Astrocyte (in vitro differentiated cells and primary cell): ENCODE data around the gene BCR. TPM values are rescaled to one million over a fixed set of nuclear protein-coding genes. Genes with fewer than 3 reads are reported as not detected.

ENCODE experiments used
- DNase-seq: peaks from one replicate; pipeline ENCODE4 v3.0.0-alpha.2; 2010; ENCODE audit warnings: low read depth
- FAIRE-seq: peaks from 2 replicates; lab custom pipeline; 2011; peaks lifted over from hg19 to GRCh38; lab: Jason Lieb, UNC
- H2AFZ ChIP-seq: 2 replicates; pipeline ENCODE4 v1.6.0; 2012; ENCODE audit warnings: low read depth, low read length, inconsistent platforms
- H3K27ac ChIP-seq: 2 replicates; pipeline ENCODE4 v1.5.1; 2011; ENCODE audit warnings: low read depth, low read length, inconsistent platforms
- H3K27me3 ChIP-seq: 2 replicates; pipeline ENCODE4 v1.6.0; 2011; ENCODE audit warnings: low read length, inconsistent platforms; ENCODE audit not compliant: insufficient read depth
- H3K36me3 ChIP-seq: 2 replicates; pipeline ENCODE4 v1.5.1; 2011; ENCODE audit warnings: low read length, inconsistent platforms; ENCODE audit not compliant: insufficient read depth
- H3K4me1 ChIP-seq: 2 replicates; pipeline ENCODE4 v1.5.1; 2011; ENCODE audit warnings: low read length, inconsistent platforms; ENCODE audit not compliant: insufficient read depth
- H3K4me2 ChIP-seq: 2 replicates; pipeline ENCODE4 v1.6.0; 2012; ENCODE audit warnings: low read length, inconsistent platforms
- H3K4me3 ChIP-seq: 2 replicates; pipeline ENCODE4 v1.5.1; 2011; ENCODE audit warnings: low read depth, mild to moderate bottlenecking, low read length, inconsistent platforms; ENCODE audit not compliant: insufficient read depth
- H3K79me2 ChIP-seq: 2 replicates; pipeline ENCODE4 v1.6.0; 2012; ENCODE audit warnings: mild to moderate bottlenecking, low read length, inconsistent platforms; ENCODE audit not compliant: insufficient read depth
- H3K9ac ChIP-seq: 2 replicates; pipeline ENCODE4 v1.6.0; 2012; ENCODE audit warnings: mild to moderate bottlenecking, low read length, inconsistent platforms
- H3K9me3 ChIP-seq: 2 replicates; pipeline ENCODE4 v1.5.1; 2012; ENCODE audit warnings: low read depth, mild to moderate bottlenecking, low read length, inconsistent platforms; ENCODE audit not compliant: insufficient read depth
- H4K20me1 ChIP-seq: 2 replicates; pipeline ENCODE4 v1.6.0; 2012; ENCODE audit warnings: low read length, inconsistent platforms; ENCODE audit not compliant: insufficient read depth
- H3K27ac Mint-ChIP-seq: one replicate; pipeline ENCODE4 v1.8.0; 2021; ENCODE audit warnings: mild to moderate bottlenecking, mixed read lengths; ENCODE audit not compliant: unreplicated experiment
- H3K27me3 Mint-ChIP-seq: one replicate; pipeline ENCODE4 v1.8.0; 2021; ENCODE audit warnings: low read depth, mixed read lengths; ENCODE audit not compliant: unreplicated experiment
- H3K36me3 Mint-ChIP-seq: one replicate; pipeline ENCODE4 v1.8.0; 2021; ENCODE audit warnings: low read depth, mixed read lengths; ENCODE audit not compliant: unreplicated experiment
- H3K4me1 Mint-ChIP-seq: one replicate; pipeline ENCODE4 v1.8.0; 2021; ENCODE audit warnings: low read depth, mixed read lengths; ENCODE audit not compliant: unreplicated experiment
- H3K4me3 Mint-ChIP-seq: one replicate; pipeline ENCODE4 v1.8.0; 2021; ENCODE audit warnings: mild to moderate bottlenecking, moderate library complexity, mixed read lengths; ENCODE audit not compliant: unreplicated experiment
- H3K9me3 Mint-ChIP-seq: one replicate; pipeline ENCODE4 v1.8.0; 2021; ENCODE audit warnings: mild to moderate bottlenecking, mixed read lengths; ENCODE audit not compliant: unreplicated experiment
- CTCF ChIP-seq: IDR thresholded peaks from 2 replicates; pipeline ENCODE4 v1.5.1; 2011; ENCODE audit warnings: low read depth, mild to moderate bottlenecking, inconsistent platforms, low read length, moderate library complexity; ENCODE audit not compliant: insufficient read depth
- EZH2 ChIP-seq: IDR thresholded peaks from 2 replicates; pipeline ENCODE4 v1.6.1; 2012; ENCODE audit warnings: mild to moderate bottlenecking, low read length, inconsistent platforms; ENCODE audit not compliant: insufficient read depth
- total RNA-seq: library from RNA; stranded (reverse); gene quantifications from 2 replicates; pipeline ENCODE4 v1.2.1, GENCODE V29; 2021

BCR gene
- total RNA-seq, 1 donor from 2014 or later = 48.9 TPM

- no peaks in the 10 kb centered on the region for H3K27me3 Mint-ChIP-seq
- H3K27ac ChIP-seq = no peak overlapping the region
- DNase-seq (no peak), FAIRE-seq (no peak)
- no peak overlapping the region for H3K4me3 Mint-ChIP-seq
- H3K36me3 Mint-ChIP-seq = peaks cover 13% of the 10 kb centered on the region
- H3K9me3 ChIP-seq = peaks cover 12% of the 10 kb centered on the region
- no peaks in the 10 kb centered on the region for H3K36me3 ChIP-seq
- H3K4me3 ChIP-seq = no peak overlapping the region
- H3K4me1 ChIP-seq = peaks cover 15% of the 10 kb centered on the region
- no peak for TF ChIP-seq EZH2
- TF ChIP-seq CTCF = no peak
- no peak overlapping the region for H3K9ac ChIP-seq
- H3K27ac Mint-ChIP-seq = no peak overlapping the region
- H2AFZ ChIP-seq = no peak overlapping the region
- H3K27me3 ChIP-seq = no peaks in the 10 kb centered on the region
- H4K20me1 ChIP-seq = no peaks in the 10 kb centered on the region
- peaks cover 19% of the 10 kb centered on the region for H3K9me3 Mint-ChIP-seq
- H3K4me2 ChIP-seq = no peak overlapping the region
- H3K79me2 ChIP-seq = no peaks in the 10 kb centered on the region
- H3K4me1 Mint-ChIP-seq = peaks cover 2% of the 10 kb centered on the region
Measured at GRCh38 chr22:23175817-23176644, 4.3 kb upstream of the BCR start.

- Histone ChIP-seq H3K27me3 (no peaks in the 10 kb centered on the region), H3K9me3 (peaks cover 12% of the 10 kb centered on the region), H3K36me3 (no peaks in the 10 kb centered on the region), H3K79me2 (peaks cover 5% of the 10 kb centered on the region), H3K4me1 (peaks cover 19% of the 10 kb centered on the region), H3K4me3 (no peak overlapping the region), H3K4me2 (no peak overlapping the region), H4K20me1 (peaks cover 5% of the 10 kb centered on the region), H2AFZ (no peak overlapping the region), H3K9ac (no peak overlapping the region), H3K27ac (no peak overlapping the region)
- DNase-seq (no peak), FAIRE-seq (no peak)
- Mint-ChIP-seq H3K4me3 (no peak overlapping the region), H3K4me1 (peaks cover 2% of the 10 kb centered on the region), H3K27ac (no peak overlapping the region), H3K27me3 (no peaks in the 10 kb centered on the region), H3K9me3 (peaks cover 19% of the 10 kb centered on the region), H3K36me3 (peaks cover 13% of the 10 kb centered on the region)
- TF ChIP-seq EZH2 (no peak), CTCF (no peak)
Measured at GRCh38 chr22:23176645-23177027, 3.7 kb upstream of the BCR start.

- Mint-ChIP-seq H3K27ac (no peak overlapping the region), H3K27me3 (no peaks in the 10 kb centered on the region), H3K9me3 (peaks cover 19% of the 10 kb centered on the region), H3K4me3 (no peak overlapping the region), H3K36me3 (peaks cover 13% of the 10 kb centered on the region), H3K4me1 (peaks cover 2% of the 10 kb centered on the region)
- TF ChIP-seq CTCF (no peak), EZH2 (no peak)
- Histone ChIP-seq H3K27me3 (no peaks in the 10 kb centered on the region), H2AFZ (no peak overlapping the region), H3K9ac (no peak overlapping the region), H3K4me3 (no peak overlapping the region), H3K4me2 (no peak overlapping the region), H3K4me1 (peaks cover 24% of the 10 kb centered on the region), H3K36me3 (no peaks in the 10 kb centered on the region), H3K27ac (no peak overlapping the region), H4K20me1 (peaks cover 10% of the 10 kb centered on the region), H3K9me3 (peaks cover 12% of the 10 kb centered on the region), H3K79me2 (peaks cover 11% of the 10 kb centered on the region)
- no peak for DNase-seq
- FAIRE-seq = no peak
Measured at GRCh38 chr22:23177197-23177596, 3.1 kb upstream of the BCR start.
